Bronchial epithelial cell (primary cell): ENCODE results near the gene P2RY13. TPM values are rescaled to one million over a fixed set of nuclear protein-coding genes. Genes with fewer than 3 reads are reported as not detected.

Experiments
- DNase-seq: peaks from one replicate; pipeline ENCODE4 v3.0.0-alpha.2; 2010; ENCODE audit warnings: low read depth
- FAIRE-seq: peaks from 2 replicates; lab custom pipeline; 2011; peaks lifted over from hg19 to GRCh38; lab: Jason Lieb, UNC
- H3K27me3 ChIP-seq: 2 replicates; pipeline ENCODE4 v1.5.1; 2011; ENCODE audit warnings: low read length; ENCODE audit not compliant: control insufficient read depth, insufficient read depth
- H3K36me3 ChIP-seq: 2 replicates; pipeline ENCODE4 v1.5.1; 2011; ENCODE audit warnings: low read length; ENCODE audit not compliant: control insufficient read depth, insufficient read depth
- H3K4me3 ChIP-seq: 2 replicates; pipeline ENCODE4 v1.5.1; 2011; ENCODE audit warnings: mild to moderate bottlenecking, low read depth, low read length, control low read depth
- total RNA-seq: library from RNA; depleted of rRNA; stranded (reverse); fragments of >200 nt; gene quantifications from 2 replicates; pipeline ENCODE4 v1.2.1, GENCODE V29; 2014
- TF ChIP-seq, protein P1 (sequence below): IDR thresholded peaks from 2 replicates; pipeline ENCODE4 v1.5.1; 2011; ENCODE audit warnings: mild to moderate bottlenecking, moderate library complexity, low read length, control low read depth, inconsistent platforms; ENCODE audit not compliant: insufficient read depth, severe bottlenecking

P2RY13 gene
- total RNA-seq, 1 donor from 2014 or later, result not detected

DNA sequence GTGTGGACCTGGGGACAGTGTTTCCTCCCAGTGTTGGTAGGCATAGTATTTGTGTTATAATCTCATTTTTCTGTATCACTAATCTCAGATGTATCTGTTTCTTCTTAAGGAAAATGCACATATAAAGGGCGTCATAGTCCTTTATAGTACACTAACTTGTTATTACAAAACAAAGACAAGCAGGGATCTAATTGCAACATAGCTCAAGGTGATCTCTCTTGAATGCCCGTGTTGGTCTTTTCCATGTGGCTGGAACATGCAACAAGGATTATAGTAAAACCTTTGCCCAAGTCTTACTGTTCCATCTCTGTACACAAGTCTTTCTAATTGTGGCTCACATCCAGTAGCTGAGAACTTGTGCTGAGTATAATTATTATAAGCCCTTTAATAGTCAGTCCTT, 9.2 kb downstream of the P2RY13 start:
- Histone ChIP-seq H3K4me3 (no peak overlapping the region), H3K27me3 (no peaks in the 10 kb centered on the region), H3K36me3 (no peaks in the 10 kb centered on the region)
- FAIRE-seq (no peak), DNase-seq (peak; percentile 70)
- TF ChIP-seq, protein P1, sequence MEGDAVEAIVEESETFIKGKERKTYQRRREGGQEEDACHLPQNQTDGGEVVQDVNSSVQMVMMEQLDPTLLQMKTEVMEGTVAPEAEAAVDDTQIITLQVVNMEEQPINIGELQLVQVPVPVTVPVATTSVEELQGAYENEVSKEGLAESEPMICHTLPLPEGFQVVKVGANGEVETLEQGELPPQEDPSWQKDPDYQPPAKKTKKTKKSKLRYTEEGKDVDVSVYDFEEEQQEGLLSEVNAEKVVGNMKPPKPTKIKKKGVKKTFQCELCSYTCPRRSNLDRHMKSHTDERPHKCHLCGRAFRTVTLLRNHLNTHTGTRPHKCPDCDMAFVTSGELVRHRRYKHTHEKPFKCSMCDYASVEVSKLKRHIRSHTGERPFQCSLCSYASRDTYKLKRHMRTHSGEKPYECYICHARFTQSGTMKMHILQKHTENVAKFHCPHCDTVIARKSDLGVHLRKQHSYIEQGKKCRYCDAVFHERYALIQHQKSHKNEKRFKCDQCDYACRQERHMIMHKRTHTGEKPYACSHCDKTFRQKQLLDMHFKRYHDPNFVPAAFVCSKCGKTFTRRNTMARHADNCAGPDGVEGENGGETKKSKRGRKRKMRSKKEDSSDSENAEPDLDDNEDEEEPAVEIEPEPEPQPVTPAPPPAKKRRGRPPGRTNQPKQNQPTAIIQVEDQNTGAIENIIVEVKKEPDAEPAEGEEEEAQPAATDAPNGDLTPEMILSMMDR, result no peak

DNA sequence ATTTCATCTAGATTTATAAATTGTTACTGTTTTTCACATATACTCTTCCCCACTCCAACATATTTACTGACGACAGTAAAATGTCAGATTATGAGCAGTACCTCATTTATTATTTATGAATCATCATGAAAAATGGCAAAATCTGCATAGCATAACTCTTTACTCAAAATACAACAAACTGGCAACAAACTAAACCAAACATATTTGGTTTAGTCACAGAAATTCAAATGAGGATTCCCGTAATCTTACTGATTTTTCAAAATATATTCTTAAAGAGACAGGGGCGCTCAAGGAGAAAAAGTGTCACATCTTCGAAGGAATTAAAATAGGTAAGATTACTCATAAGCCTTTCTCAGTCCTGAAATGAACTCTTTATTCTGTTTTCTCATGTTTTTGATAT, 9.7 kb downstream of the P2RY13 start:
- DNase-seq (peak; percentile 67), FAIRE-seq (no peak)
- H3K36me3 ChIP-seq, result no peaks in the 10 kb centered on the region
- no peaks in the 10 kb centered on the region for H3K27me3 ChIP-seq
- TF ChIP-seq, protein P1, result no peak
- no peak overlapping the region for H3K4me3 ChIP-seq

DNA sequence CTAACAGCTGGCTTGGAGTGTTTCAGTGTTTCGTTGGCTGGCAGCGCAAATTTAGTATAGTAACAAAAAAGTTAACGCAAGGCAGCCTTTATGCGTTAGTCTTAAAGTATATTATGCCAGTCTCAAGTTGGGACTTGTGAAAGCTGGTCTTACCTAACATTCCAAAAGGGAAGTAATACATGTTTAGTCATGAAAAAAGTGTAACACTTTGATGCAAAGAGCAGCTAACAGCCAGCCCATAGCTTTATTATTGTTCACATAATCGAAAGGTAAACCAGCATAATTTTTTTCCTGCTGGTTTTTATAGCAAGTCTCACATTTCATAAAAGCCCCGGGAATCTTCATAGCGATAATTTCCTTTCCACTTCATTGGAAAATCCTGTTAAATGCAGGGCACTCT, 10.4 kb downstream of the P2RY13 start:
- Histone ChIP-seq H3K27me3 (no peaks in the 10 kb centered on the region), H3K4me3 (no peak overlapping the region), H3K36me3 (no peaks in the 10 kb centered on the region)
- TF ChIP-seq, protein P1, result no peak
- FAIRE-seq, result no peak
- DNase-seq, result peak; percentile 98

DNA sequence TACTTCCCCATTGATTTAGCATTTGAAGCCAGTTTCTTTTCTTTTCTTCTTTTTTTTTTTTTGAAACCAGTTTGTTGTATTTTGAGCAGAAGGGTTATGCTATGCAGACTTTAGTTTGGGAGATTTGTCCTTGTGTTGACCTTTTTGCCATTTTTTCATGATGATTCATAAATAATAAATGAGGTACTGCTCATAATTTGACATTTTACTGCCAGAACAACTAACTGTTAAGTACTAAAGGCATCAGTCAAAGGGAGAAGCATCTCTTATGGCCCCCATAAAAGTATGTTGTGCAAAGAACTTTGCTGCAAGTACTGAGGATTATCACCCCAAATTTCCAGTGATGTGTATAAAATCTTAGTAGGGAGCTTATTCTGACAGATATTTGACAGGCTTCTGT, 11.0 kb downstream of the P2RY13 start:
- Histone ChIP-seq H3K27me3 (no peaks in the 10 kb centered on the region), H3K4me3 (no peak overlapping the region), H3K36me3 (no peaks in the 10 kb centered on the region)
- TF ChIP-seq, protein P1, result no peak
- DNase-seq (no peak), FAIRE-seq (no peak)

DNA sequence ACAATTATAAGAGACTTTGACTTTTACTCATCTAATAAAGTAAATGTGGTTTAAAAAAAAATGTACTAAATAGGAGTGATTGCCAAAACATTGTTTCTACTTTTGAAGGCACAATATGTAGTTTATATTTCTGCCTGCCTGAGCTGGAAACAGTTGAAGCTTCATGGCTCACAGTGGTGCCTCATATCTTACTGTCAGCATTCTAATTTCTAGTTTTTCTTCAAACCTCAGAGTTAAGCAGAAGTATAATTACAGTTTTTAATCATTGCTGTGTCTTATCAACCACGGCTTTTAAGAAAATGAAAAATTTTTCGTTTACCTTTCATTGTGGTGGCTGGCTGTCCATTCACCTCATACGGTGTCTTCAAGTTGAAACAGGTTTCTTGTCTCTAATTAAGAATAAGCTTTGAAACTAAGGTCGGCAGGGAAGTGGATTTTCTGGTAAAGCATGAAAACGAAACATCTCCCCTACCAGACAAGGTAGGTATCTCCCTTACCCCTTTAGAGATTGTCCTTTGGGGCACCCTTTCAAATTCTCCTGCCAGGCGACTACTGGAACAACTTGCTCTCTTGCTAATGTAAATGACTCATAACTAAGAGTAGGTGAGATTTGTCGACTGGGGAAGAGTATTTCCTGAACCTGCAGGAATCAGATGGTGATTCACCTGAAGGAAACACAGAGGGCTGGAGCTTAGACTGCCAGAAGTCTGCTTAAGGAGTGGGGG, 12.9 kb downstream of the P2RY13 start, which contains the start of gene GPR87:
Gene GPR87 (minus strand): TSS at position 554 of the 725 bp plus-strand sequence. CDS start 16,720 bp downstream, outside the sequence.
- FAIRE-seq (no peak), DNase-seq (peak; percentile 98)
- Histone ChIP-seq H3K27me3 (no peaks in the 10 kb centered on the region), H3K36me3 (peaks cover 2% of the 10 kb centered on the region), H3K4me3 (peak within 1 kb of the TSS; percentile 73)
- TF ChIP-seq, protein P1, result no peak
